OCI-LY7 (cell line): Measurements from ENCODE around the gene PPM1H.

Experiments
- CTCF ChIP-seq: fragments of 200-600 bp; sonication (generic); conservative IDR thresholded peaks from 2 replicates; pipeline ENCODE4 v1.5.1; 2014; ENCODE audit warnings: mild to moderate bottlenecking, antibody characterized with exemption, low read length, moderate library complexity, mixed read lengths
- EZH2phosphoT487 ChIP-seq: fragments of 200-600 bp; sonication (generic); IDR thresholded peaks from 2 replicates; pipeline ENCODE4 v1.6.1; 2018; ENCODE audit warnings: low read depth, borderline replicate concordance, mild to moderate bottlenecking, mixed run types, antibody characterized with exemption, low read length, moderate library complexity, mixed read lengths

- TF ChIP-seq CTCF (no peak), EZH2phosphoT487 (no peak)
Measured at GRCh38 chr12:62806893-62807292, 128.1 kb downstream of the PPM1H start.
